Measurements from ENCODE around the gene PTPN2.
"Not testable (repeated sequence)": the region's sequence is repeated elsewhere in the genome, so short reads cannot be mapped to it uniquely, and the experiment has no call there.

PTPN2 gene

DNA sequence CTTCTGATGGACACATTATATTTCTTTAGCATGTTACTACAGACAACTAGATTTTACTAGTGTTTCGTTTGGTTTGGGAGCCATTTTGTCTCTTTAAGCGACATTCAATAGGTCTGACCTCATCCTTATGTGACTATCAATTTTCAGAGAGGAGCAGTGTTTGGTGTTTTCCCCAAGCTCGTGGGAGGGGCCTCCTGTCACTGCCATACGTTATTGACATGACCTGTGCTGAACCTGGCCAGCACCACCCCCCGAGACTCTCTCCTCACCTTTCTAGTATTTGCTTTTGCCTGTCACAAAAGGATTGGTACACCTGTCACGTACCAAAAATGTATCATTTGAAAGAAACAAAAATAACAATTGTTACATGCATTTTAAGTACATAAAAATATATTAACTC lies 111.9 kb downstream of the PTPN2 start:
- DNase-seq (ENCODE audit: low read depth in 2 of 2): no peak

DNA sequence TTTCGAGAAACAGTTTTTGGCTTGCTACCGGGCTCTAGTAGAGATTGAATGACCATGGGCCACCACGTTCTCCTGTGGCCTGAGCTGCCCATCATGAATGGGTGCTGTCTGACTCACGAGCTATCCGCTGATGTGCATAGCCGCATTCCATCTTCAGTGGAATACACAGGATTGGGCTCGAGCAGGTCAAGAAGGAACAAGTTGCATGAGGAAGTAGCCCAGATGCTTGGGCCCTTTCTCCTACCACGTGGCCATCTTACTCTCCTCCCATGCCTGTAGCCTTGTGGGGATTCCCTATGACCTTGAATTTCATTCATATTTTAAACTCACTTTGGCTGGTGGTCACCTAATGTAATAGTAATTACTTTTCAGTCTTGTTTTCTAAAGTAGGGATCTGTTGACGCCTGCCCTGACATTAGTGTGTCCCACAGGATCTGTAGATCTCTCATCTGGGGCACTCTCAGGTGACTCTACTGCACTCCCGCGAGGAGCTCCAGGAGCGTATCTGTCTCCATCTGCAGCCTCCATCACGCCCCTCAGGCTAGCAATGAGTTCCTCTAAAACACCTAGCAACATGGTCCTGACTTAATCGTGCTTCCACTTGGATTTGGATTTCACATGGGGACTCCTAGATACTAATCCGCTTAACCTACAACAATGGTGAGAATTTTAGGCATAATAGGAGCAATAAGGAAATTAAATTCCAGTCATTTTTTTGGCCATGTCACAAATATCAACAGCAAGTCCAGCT lies 113.4 kb downstream of the PTPN2 start:
- DNase-seq (ENCODE audit: low read depth in 2 of 2): no peak

DNA sequence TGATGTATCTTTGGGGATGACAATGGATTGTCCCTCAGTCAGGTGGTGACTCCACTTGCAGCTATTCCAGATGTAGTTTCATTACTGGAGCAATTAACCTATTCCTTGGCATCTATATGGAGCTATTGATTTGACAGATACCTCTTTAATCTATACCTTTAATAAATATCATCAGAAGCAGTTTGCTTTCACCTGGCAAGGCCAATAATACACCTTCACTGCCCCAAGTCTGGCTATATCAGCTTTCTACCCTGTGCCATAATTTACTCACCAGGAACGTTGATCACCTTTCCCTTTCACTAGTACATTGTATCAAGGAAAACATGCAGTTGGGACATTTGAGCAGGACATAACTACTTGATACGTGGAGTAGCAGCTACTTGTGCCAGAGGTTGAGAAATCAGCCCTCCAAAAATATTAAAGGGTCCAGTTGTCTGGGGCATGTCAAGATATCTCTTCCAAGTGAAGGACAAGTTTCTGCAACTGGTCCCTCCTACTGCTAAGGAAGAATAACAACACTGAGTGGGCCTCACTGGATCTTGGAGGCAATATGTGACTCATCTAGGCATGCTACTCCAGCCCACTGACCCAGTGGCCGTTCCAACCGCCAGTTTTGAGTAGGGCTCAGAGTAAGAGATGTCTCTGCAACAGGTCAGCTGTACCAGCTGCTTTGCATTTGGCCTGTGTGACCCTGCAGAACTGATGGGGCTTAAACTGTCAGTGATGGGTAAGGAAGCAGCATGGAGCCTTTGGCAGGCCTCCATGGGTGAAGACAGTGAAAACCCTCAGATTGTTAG lies 114.2 kb downstream of the PTPN2 start:
- no peak for DNase-seq (ENCODE audit: low read depth in 2 of 2)

DNA sequence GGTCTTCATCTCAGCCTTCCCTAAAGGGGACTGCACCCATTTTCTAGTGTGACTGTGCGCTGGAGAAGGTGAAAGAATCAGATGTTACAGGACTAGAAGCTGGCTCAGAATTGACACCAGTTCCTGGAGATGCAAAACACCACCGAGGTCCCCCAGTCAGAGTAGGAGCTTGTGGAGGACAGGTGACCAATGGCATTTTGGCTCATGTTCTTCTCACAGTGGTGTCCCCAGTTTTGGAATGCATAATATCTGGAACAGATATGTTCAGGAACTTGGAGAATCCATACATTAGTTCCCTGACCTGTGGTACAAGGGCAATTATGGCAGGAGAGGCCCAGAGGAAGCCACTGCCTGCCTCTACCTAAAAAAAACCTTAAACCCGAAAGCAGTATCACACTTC lies 114.9 kb downstream of the PTPN2 start:
- no peak for DNase-seq (ENCODE audit: low read depth in 2 of 2)

DNA sequence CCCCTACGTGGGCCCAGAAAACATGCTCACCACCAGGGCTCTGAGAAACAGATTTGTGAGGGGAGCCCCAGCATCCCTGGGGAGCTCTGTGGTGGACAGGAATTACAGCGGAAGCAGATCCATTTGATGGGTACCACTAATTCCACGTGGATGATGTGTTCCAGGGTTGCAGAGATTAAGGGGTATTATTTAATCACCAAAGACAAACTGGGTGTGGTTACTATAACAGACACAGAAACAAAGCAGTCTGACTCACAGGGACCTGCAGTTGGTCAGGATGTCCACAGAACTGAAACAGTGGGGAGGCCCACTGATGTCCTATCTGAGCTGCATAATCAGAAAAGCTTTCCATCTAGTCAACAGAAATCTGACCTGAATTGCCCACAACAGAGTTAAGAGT lies 115.4 kb downstream of the PTPN2 start:
- DNase-seq (ENCODE audit: low read depth in 2 of 2): no peak

DNA sequence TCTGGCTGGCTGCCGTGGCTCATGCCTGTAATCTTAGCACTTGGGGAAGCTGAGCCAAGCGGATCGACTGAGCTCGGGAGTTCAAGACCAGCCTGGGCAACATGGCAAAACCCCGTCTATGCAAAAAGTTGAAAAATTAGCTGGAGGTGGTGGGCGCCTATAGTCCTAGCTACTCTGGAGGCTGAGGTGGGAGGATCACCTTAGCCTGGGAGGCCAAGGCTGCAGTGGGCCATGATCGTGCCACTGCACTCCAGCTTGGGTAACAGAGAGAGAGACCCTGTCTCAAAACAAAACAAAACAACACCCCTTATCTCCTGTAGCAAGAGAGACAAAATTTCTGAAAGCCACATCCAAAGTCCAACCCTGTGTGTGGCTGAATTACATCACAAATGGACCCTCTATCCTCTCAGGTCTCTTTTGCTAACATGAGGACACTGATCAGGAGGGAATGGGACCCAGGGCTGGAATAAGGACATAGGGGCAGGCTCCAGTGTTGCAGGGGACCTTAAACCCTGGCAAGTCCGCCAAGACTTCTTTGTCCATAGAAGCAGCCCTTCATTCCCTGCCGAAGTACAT lies 116.4 kb downstream of the PTPN2 start:
- no peak for DNase-seq (ENCODE audit: low read depth in 2 of 2)

DNA sequence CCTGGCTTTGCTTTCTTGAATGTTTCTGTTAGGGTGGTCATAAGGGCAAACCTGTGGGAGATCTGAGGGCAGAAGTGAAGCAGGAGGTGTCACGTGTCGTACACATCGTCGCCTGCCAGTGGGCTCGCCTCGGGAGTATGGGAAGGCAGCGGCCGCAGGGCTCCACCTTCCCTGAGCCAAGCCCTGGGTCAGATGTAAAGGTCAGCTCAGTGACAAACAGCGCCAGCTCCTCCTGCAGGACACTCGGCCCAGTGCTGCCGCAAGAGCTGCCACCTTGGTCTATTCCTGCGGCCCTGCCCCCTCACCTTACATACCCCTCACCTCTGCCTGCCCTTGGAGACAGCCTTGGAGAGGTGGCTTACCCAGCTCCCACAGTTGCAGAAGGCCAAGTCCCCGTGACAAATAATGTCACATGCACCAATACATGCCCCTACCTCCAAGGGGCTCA lies 117.0 kb downstream of the PTPN2 start:
- no peak for DNase-seq (ENCODE audit: low read depth in 2 of 2)

DNA sequence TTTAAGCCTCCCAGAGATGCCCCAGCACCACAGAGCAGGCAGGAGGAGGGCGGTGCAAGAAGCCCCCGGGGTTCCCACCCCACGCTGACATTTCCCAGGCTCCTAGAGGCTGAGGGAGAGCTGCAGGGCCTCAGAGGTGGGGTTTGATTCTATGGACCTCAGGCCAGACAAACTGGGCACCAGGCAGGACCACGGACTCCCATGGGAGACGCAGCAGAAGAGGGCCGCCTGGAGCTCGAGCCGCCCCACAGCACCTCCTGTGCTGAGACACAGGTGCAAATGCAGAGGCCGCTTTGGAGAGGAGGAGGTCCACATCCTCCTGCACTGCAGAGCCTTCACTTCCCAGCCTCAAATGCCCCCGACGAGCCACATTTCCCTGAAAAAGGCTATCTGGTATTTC lies 118.5 kb downstream of the PTPN2 start:
- no peak for DNase-seq (ENCODE audit: low read depth in 2 of 2)

DNA sequence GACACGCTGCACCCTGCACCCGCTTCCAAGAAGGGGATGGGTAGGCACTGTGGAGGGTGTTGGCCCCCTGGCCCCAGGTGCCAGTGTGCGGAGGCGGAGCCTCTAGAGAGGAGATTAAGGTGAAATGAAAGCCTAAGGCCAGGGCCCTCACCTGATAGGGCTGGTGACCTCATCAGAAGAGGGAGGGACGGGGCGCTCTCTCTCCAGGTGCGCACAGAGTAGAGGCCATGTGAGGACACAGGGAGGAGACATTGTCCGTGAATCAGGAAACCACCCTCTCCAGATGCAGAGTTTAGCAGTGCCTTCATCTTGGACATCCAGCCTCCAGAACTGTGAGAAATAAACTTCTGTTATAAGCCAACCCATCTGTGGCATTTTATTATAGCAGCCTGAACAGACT lies 118.9 kb downstream of the PTPN2 start:
- DNase-seq (ENCODE audit: low read depth in 2 of 2): no peak

DNA sequence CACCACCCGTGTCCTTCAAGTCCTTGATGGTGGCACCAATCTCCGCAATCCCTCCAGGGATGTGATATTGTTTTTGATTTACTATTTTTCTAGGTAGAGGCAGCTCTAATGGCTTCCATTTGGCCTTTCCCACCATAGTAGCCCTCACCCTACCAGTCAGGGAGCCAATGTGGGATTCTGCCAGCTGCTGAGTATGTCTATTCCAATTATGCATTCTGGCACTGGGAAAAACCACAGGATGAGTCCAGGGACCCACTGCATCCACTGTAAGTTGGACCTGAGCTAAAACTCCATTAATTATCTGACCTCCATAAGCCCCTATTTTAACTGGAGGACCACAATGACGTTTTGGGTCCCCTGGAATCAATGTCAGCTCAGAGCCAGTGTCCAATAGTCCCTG lies 125.5 kb downstream of the PTPN2 start:
- DNase-seq (ENCODE audit: low read depth in 2 of 2): not testable (repeated sequence)

DNA sequence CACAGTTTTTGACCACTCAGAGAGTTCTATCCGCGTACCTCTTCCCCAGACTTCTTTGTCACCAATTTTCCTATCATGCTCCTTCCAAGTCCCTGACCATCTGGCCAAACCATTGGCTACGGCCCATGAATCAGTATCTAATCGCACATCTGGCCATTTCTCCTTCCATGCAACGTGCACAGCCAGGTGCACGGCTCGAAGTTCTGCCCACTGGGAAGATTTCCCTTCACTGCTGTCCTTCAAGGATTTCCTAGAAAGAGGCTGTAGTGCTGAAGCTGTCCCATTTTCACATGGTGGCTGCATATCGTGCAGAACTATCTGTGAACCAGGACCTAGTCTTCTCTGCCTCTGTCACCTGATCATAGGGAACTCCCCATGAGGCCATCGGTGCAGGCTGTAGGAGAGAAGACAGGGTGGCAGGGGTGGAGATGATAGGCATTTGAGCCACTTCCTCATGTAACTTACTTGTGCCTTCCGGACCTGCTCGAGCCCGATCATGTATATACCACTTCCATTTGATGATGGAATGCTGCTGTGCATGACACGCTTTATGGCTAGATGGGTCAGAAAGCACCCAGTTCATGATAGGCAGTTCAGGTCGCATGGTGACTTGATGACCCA lies 127.3 kb downstream of the PTPN2 start:
- not testable (repeated sequence) for DNase-seq (ENCODE audit: low read depth in 2 of 2)

DNA sequence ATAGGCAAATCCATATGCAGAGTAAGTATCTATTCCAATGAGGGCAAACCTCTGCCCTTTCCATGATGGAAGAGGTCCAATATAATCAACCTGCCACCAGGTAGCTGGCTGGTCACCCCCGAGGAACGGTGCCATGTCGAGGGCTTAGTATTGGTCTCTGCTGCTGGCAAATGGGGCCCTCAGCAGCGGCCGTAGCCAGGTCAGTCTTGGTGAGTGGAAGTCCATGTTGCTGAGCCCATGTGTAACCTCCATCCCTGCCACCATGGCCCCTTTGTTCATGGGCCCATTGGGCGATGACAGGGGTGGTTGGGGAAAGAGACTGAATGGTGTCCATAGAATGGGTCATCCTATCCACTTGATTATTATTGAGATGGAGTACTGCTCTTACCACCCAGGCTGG lies 128.4 kb downstream of the PTPN2 start:
- DNase-seq (ENCODE audit: low read depth in 2 of 2): not testable (repeated sequence)

DNA sequence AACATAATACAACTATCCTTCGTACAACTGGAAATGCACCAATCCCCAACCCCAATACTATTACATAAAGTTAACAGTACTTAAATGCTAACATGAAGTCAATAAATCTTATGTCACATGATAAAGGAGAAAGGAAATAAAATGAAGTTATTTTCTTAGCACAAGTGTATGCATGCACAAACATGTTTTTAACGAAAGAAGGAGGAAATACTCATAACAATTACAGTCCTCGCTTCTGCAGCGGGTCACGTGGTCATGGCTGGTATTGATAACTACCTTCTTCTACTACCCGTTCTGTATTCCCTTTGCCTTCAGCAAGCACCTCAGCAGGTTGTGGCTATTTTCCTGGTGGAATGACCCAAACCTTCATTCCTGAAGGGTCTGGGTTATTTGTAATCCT lies 129.5 kb downstream of the PTPN2 start:
- DNase-seq (ENCODE audit: low read depth in 2 of 2): no peak

DNA sequence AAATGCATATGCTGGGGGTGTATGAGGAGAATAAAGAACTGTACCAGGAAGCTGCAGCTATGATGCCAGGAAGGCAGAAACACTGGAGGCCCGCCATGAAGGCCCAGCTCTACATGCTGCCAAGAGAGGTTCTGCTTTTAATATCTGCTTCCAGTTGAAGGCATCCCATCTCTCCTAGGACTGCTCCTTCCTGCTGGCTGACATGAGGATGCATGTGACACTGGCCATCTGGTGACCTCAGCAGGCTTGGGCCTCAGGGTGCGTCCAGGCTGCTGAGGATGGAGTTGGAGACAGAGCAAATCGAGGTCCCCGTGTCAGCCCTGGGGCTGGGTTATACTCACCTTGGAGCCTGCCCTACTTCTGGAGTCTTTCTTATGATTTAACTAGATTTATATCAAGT lies 132.1 kb downstream of the PTPN2 start:
- DNase-seq (ENCODE audit: low read depth in 2 of 2): no peak

DNA sequence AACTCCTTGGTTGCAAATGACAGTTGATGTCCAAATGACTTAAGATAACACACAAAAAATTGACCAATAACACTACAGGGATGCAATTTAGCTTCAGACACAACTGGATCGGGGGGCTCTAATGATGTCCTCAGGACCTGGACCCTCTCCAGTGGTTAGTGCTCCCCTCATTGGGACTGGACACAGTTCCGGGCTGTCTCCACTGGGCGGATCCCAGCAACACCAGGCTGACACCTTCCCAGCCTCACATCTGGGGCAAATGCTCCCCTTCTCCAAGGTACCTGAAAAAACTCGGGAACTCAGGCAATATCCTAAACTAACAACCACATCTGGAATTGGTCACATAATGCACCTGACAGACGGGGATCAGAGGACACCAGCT lies 132.5 kb downstream of the PTPN2 start:
- DNase-seq (ENCODE audit: low read depth in 2 of 2): no peak

DNA sequence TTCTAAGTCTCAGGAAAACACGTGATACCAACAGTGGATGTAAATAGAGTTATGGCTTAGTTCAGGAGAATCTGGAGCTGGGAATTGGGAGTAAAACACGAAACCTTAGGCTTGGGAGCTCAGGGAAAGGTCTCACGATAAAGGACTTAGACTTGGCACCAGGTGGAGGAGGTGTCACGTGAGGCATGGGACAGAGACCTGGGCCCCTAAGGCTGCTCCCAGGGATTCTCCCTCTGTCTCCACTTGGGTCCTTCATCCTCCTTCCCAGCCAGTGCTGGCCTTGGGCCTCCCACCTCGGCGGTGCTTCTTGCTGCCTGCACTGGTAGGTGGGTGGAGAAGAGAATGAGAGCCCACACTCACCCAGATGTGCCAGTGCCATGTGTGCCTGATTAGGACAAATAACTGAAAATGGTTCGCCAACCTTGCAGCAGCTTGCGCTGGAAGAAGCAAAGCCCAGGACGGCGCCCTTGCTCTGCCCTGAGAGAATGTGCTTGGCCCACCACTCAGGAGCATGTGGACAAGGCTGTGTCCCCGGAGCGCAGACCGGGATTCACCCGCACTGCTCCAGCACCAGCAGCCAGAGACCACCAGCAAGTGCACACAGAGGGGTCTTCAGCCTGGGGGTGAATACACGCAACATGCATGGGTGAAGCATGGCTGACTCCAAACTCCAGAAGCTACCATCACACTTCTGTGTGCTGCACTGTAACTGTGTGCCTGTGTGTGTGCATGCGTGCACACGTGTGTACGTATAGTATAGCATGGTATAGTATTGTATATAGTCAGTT lies 133.1 kb downstream of the PTPN2 start:
- no peak for DNase-seq (ENCODE audit: low read depth in 2 of 2)

DNA sequence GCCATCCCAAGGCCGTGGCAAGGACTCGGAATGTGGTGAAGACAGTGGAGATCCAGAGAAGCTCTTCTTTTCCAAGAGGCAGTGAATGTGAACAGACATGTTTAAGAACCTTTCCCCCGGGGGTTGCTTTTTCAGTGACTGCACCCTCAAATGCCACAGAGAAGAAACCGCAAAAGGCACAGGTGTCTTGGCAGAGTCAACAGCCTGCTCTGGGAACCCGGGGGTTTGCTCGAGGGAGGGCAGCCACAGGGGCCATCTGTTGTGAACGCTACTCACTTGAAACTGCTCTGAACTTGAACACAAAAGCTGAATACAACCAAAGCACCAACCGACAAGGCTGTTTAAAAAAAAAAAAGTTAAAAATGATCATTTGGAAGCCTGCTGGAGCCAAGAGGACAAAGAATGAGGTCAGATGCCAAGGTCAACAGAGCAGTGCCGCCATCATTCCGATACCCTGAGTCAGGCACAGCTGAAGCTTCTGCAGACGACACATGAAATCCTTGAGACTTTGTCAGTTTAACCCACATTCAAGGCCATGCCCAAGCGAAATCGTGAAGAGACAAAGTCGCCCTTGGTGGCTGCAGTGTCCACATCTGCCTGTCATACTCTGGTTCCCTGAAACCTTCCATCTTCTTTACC lies 133.8 kb downstream of the PTPN2 start:
- DNase-seq (ENCODE audit: low read depth in 2 of 2): peak in 1 of 2 donors; percentile 7

DNA sequence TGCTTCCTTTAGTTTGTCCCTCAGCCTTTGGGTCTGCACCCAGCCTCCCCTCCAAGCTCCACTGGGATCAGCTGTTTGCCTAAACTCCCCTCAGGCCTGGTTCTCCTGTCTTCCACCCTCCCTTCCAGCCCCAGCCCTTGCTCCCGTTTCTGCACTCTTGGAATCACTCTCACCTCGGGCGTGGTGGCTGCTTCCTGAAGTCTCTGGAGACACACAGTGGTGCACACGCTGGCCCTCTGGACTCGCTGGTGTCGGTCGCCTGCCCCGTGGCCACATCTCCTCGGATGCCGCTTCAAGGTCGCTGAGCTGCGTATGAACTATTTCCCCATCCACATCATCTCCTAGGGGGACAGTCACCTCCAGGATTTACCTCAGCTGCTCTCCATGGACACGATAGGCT lies 134.9 kb downstream of the PTPN2 start:
- no peak for DNase-seq (ENCODE audit: low read depth in 2 of 2)

DNA sequence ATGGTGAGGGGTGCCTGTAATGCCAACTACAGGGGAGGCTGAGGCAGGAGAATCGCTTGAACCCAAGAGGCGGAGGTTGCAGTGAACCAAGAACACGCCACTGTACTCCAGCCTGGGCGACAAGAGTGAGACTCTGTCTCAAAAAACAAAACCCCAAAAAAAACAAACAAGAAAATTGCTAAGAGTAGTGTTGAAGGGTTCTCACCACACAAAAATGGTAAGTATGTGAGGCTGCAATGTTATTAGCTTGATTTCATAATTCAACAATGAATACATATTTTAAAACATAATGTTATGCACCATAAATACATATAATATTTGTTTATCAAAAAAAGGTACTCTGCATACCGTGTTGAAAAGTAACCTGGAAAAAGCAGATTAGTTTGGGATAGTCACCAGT lies 135.4 kb downstream of the PTPN2 start:
- no peak for DNase-seq (ENCODE audit: low read depth in 2 of 2)

DNA sequence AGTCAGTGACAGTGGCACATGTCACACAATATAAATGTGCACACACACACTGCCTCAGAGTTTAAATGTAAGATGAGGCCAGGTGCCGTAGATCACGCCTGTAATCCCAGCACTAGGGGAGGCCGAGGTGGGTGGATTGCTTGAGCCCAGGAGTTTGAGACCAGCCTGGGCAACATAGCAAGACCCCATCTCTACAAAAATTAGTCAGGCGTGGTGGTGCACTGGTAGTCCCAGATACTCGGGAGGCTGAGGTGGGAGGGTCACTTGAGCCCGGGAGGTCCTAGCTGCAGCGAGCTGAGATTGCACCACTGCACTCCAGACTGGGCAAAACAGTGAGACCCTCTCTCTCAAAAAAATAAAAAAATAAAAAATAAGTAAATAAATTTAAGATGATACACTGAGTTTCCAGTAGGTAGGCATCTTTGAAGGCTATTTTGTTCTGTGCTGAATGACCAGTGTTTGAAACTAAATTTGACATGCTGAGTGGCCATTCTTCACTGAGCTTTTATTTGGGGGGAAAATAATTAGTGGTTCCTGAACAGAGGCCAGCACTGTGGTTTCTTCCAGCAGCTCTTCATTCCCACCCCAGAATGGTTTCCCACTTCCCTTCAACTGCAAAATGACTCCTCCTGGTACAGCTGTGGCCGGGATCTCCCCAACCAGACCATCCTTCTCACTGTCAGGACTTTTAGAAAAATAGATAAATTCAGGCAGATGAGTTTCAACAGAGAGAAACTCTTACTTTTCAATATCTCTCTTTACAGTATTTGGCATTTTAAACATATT lies 136.3 kb downstream of the PTPN2 start:
- no peak for DNase-seq (ENCODE audit: low read depth in 2 of 2)

All from stimulated activated CD4-positive, alpha-beta T cell treated with anti-CD3 and anti-CD28 coated beads, Interleukin-4, amount 100 ng/mL, for 48 hours (primary cell).